B cell (primary cell): ENCODE measurements around the gene RFWD3. TPM values are rescaled to one million over a fixed set of nuclear protein-coding genes. Genes with fewer than 3 reads are reported as not detected.

ENCODE experiments used
- ATAC-seq: fragments of 200-7000 bp; cut with Tn5 transposase; one replicate; pipeline ENCODE4 v1.10.0; 2021; ENCODE audit warnings: low read depth, mild to moderate bottlenecking, moderate number of reproducible peaks, moderate library complexity
- CTCF ChIA-PET: fragments of 350-600 bp; sonication (Branson Sonifier 250); formaldehyde crosslinking; loops from one replicate; lab custom pipeline; 2021; ENCODE audit warnings: antibody characterized with exemption, inconsistent platforms; lab: Charles Lee
- POLR2A ChIA-PET: fragments of 350-600 bp; sonication (Branson Sonifier 250); formaldehyde crosslinking; loops from one replicate; lab custom pipeline; 2021; ENCODE audit warnings: antibody characterized with exemption; lab: Charles Lee
- DNase-seq: peaks from one replicate; pipeline ENCODE4 v3.0.0; 2013
- H2AFZ ChIP-seq: 2 replicates; pipeline ENCODE4 v1.6.1; 2012; ENCODE audit warnings: mild to moderate bottlenecking, low read depth, low read length; ENCODE audit not compliant: insufficient read depth, poor library complexity, severe bottlenecking
- H3K27ac ChIP-seq, 2 donors: 1 replicate in 1 of 2; 2 replicates in 1 of 2; pipeline ENCODE4 v1.5.1; 2012 to 2013; ENCODE audit warnings: low read length in 2 of 2, mild to moderate bottlenecking in 2 of 2, moderate library complexity in 1 of 2
- H3K27me3 ChIP-seq, 4 experiments: fragments of 200-600 bp in 1 of 4; sonication (generic) in 1 of 4; replicated peaks in 1 of 4; 1 replicate in 2 of 4; 2 replicates in 2 of 4; pipeline versions ENCODE4 v1.6.1 to v1.7.0; 2013 to 2016; ENCODE audit warnings: low read length in 3 of 4, mild to moderate bottlenecking in 2 of 4, mixed read lengths in 1 of 4, moderate library complexity in 1 of 4; ENCODE audit not compliant: insufficient read depth in 4 of 4, control insufficient read depth in 3 of 4; ENCODE audit errors: control extremely low read depth in 1 of 4
- H3K36me3 ChIP-seq, 2 experiments: replicated peaks in 1 of 2; 1 replicate in 1 of 2; 2 replicates in 1 of 2; pipeline versions ENCODE4 v1.6.1 to v1.7.1; 2013; ENCODE audit warnings: low read length in 1 of 2; ENCODE audit not compliant: insufficient read depth in 2 of 2, control insufficient read depth in 1 of 2; ENCODE audit errors: control extremely low read depth in 1 of 2, extremely low read depth in 1 of 2
- H3K4me1 ChIP-seq, 2 donors: fragments of 200-600 bp in 1 of 2; sonication (generic) in 1 of 2; 1 replicate in 1 of 2; 2 replicates in 1 of 2; pipeline versions ENCODE4 v1.5.1 to v1.6.1; 2013 to 2017; ENCODE audit warnings: low read length in 2 of 2; ENCODE audit not compliant: control insufficient read depth in 2 of 2, insufficient read depth in 2 of 2
- H3K4me2 ChIP-seq: replicated peaks from 2 replicates; pipeline ENCODE3; 2012; ENCODE audit warnings: mild to moderate bottlenecking, low read depth, low read length; ENCODE audit not compliant: poor library complexity, severe bottlenecking
- H3K4me3 ChIP-seq, 5 experiments: fragments of 200-600 bp in 1 of 5; sonication (generic) in 1 of 5; 1 replicate in 3 of 5; 2 replicates in 2 of 5; pipeline versions ENCODE4 v1.5.1 to v1.7.0; 2011 to 2016; ENCODE audit warnings: low read length in 4 of 5, mild to moderate bottlenecking in 4 of 5, low read depth in 2 of 5, control low read depth in 1 of 5, moderate library complexity in 1 of 5; ENCODE audit not compliant: insufficient read depth in 1 of 5; ENCODE audit errors: control extremely low read depth in 1 of 5, extremely low read depth in 1 of 5
- H3K79me2 ChIP-seq: fragments of 200-600 bp; sonication (generic); one replicate; pipeline ENCODE4 v1.6.0; 2016; ENCODE audit warnings: low read length; ENCODE audit not compliant: control insufficient read depth, insufficient read depth
- H3K9ac ChIP-seq: fragments of 200-600 bp; sonication (generic); 2 replicates; pipeline ENCODE4 v1.6.1; 2017; ENCODE audit warnings: mild to moderate bottlenecking, low read length, moderate library complexity
- H3K9me3 ChIP-seq, 3 donors: one replicate each; pipeline versions ENCODE4 v1.6.1 to v1.7.1; 2013; ENCODE audit warnings: low read length in 2 of 3; ENCODE audit not compliant: control insufficient read depth in 2 of 3, insufficient read depth in 1 of 3; ENCODE audit errors: control extremely low read depth in 1 of 3
- H4K20me1 ChIP-seq: 2 replicates; pipeline ENCODE4 v1.6.0; 2012; ENCODE audit warnings: mild to moderate bottlenecking, low read length; ENCODE audit not compliant: insufficient read depth, control insufficient read depth, poor library complexity, severe bottlenecking
- H3K27ac Mint-ChIP-seq: one replicate; pipeline ENCODE4 v1.8.0; 2021; ENCODE audit warnings: mixed read lengths
- H3K27me3 Mint-ChIP-seq: one replicate; pipeline ENCODE4 v1.8.0; 2021; ENCODE audit warnings: mixed read lengths
- H3K4me1 Mint-ChIP-seq: one replicate; pipeline ENCODE4 v1.8.0; 2021; ENCODE audit warnings: mixed read lengths
- H3K4me3 Mint-ChIP-seq: one replicate; pipeline ENCODE4 v1.8.0; 2021; ENCODE audit warnings: mixed read lengths
- H3K9me3 Mint-ChIP-seq: one replicate; pipeline ENCODE4 v1.8.0; 2022; ENCODE audit warnings: mixed read lengths; ENCODE audit not compliant: insufficient read depth
- CTCF ChIP-seq: fragments of 200-600 bp; IDR thresholded peaks from one replicate; pipeline ENCODE4 v1.8.0; 2022; ENCODE audit warnings: antibody characterized with exemption, mild to moderate bottlenecking
- EZH2 ChIP-seq: IDR thresholded peaks from 2 replicates; pipeline ENCODE4 v1.6.1; 2012; ENCODE audit warnings: borderline replicate concordance, low read depth, mild to moderate bottlenecking, moderate library complexity, low read length; ENCODE audit not compliant: insufficient read depth, poor library complexity, severe bottlenecking
- WGBS: methylation state at CpG from one replicate; pipeline ENCODE4 v1.1.5; 2013; ENCODE audit warnings: missing lambda C conversion rate; ENCODE audit not compliant: insufficient coverage; 5-methylcytosine and 5-hydroxymethylcytosine counted together
- intact Hi-C: fragments of 100-400 bp; cut with micrococcal nuclease; formaldehyde crosslinking; loops from one replicate; pipeline ENCODE4 v1.10.0; 2022
- polyA plus RNA-seq: library from polyadenylated mRNA; depleted of rRNA; stranded (reverse); fragments of >200 nt; gene quantifications from 2 replicates; pipeline ENCODE4 v1.2.3, GENCODE V29; 2012
- total RNA-seq, 2 donors: library from RNA; stranded (reverse); fragments of 120-200 nt in 1 of 2; gene quantifications; 1 replicate in 1 of 2; 2 replicates in 1 of 2; pipeline versions ENCODE4 v1.2.3 to v1.2.4, GENCODE V29; 2013 to 2022

The RFWD3 gene
- total and polyA plus RNA-seq, 2 donors (not counting 1 experiment from before 2014, with no cell fraction given), result 19.7 to 63.3 TPM

GRCh38 chr16:74606521-74607309, 60.0 kb downstream of the RFWD3 start, which contains the start of gene GLG1:
Gene GLG1, minus strand, starts transcription at chr16:74607114. Its CDS starts 20 bp downstream, at chr16:74607094.
- no peaks in the 10 kb centered on the region for H3K36me3 ChIP-seq
- H3K27me3 ChIP-seq, result no peaks in the 10 kb centered on the region
- ChIA-PET POLR2A (interaction anchor here (1.2 kb wide), 1 partner anchor 60 kb away, joined by 6 read pairs; the partner anchor contains the start of gene RFWD3), CTCF (interaction anchor here (0.6 to 2.5 kb wide), 6 partner anchors 16 to 1820 kb away, joined by 3 to 6 read pairs (median 4); partner anchors contain the start of gene RFWD3)
- peak within 1 kb of the TSS; percentile 61 to 99 (median 93) for H3K4me3 ChIP-seq
- peak within 1 kb of the TSS; percentile 85 for H3K27ac Mint-ChIP-seq
- no peaks in the 10 kb centered on the region for H3K9me3 Mint-ChIP-seq
- TF ChIP-seq CTCF, result no peak
- no peak for TF ChIP-seq EZH2
- H4K20me1 ChIP-seq, result no peaks in the 10 kb centered on the region
- H3K4me1 Mint-ChIP-seq, result peaks cover 40% of the 10 kb centered on the region
- H3K27me3 Mint-ChIP-seq, result no peaks in the 10 kb centered on the region
- H2AFZ ChIP-seq, result peak within 1 kb of the TSS; percentile 96
- H3K4me3 Mint-ChIP-seq, result peak within 1 kb of the TSS; percentile 90
- H3K9ac ChIP-seq, result peak within 1 kb of the TSS; percentile 94
- H3K27ac ChIP-seq, result peak within 1 kb of the TSS; percentile 87 to 92
- WGBS, result under 1% methylated on average over 75 of the region's 77 CpGs
- intact Hi-C loops, result loop anchor here (2.0 kb wide), 2 partner anchors 378 to 542 kb away; partner anchors contain the start of genes WDR59 and ZFP1
- peaks cover 27 to 28% of the 10 kb centered on the region in 2 donors for H3K4me1 ChIP-seq
- ATAC-seq (peak; percentile 96), DNase-seq (peak; percentile 95)
- H3K9me3 ChIP-seq, result peaks cover 0 to 3% (median 0%) of the 10 kb centered on the region in 3 donors
- H3K79me2 ChIP-seq, result peaks cover 56% of the 10 kb centered on the region
- H3K4me2 ChIP-seq, result peak within 1 kb of the TSS; percentile 82
